ENCODE results near the gene PAIP2B.

The PAIP2B gene

GRCh38 chr2:71216501-71216900 is 10.4 kb downstream of the PAIP2B start:
- Histone ChIP-seq H3K79me2 (ENCODE audit: insufficient read depth, low read length) (no peaks in the 10 kb centered on the region), H3K4me3 (ENCODE audit: low read depth in 1 of 2, low read length in 2 of 2) (no peak overlapping the region), H3K4me1 (ENCODE audit: insufficient read depth, low read length) (no peaks in the 10 kb centered on the region), H3K27ac (ENCODE audit: low read length) (no peak overlapping the region), H2AFZ (ENCODE audit: low read depth, low read length) (no peak overlapping the region), H3K36me3 (ENCODE audit: insufficient read depth, low read length) (no peaks in the 10 kb centered on the region), H3K4me2 (ENCODE audit: insufficient read depth, low read length) (no peak overlapping the region), H3K9me3 (ENCODE audit: insufficient read depth, low read length, severe bottlenecking) (no peaks in the 10 kb centered on the region), H4K20me1 (ENCODE audit: insufficient read depth, low read length) (no peaks in the 10 kb centered on the region), H3K27me3 (ENCODE audit: insufficient read depth, low read length, poor library complexity) (peaks cover 7% of the 10 kb centered on the region), H3K9ac (ENCODE audit: low read depth, low read length) (no peak overlapping the region)
- DNase-seq (no peak), ATAC-seq (ENCODE audit: insufficient read depth, low read depth) (no peak)
- TF ChIP-seq EZH2 (IDR thresholded peaks at IDR 0.05; ENCODE audit: borderline replicate concordance, low read depth, low read length, severe bottlenecking) (no peak), CTCF (IDR thresholded peaks at IDR 0.05; ENCODE audit: borderline replicate concordance, extremely low read depth, low read length, poor library complexity, severe bottlenecking) (no peak)

DNA sequence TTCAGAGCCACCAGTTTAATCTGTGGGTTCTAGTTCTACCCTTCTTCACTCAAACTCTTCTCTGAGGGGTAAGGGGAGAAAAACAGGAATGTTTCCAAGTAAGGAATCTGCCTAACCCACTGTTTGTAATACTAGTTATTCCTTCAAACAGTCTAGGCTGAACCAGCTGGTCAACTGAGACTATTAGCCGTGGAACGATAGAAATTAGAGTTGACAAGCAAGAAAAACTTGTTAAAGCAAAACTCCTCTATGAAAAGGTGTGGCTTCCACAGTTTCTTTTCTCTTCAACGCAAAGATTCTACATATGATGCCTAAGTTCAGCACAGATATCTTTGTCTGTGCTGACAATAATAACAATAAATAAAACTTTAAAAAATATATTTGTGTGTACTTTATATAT is 11.5 kb downstream of the PAIP2B start:
- H3K4me1 ChIP-seq (ENCODE audit: insufficient read depth, low read length): no peaks in the 10 kb centered on the region
- no peak for TF ChIP-seq EZH2 (IDR thresholded peaks at IDR 0.05; ENCODE audit: borderline replicate concordance, low read depth, low read length, severe bottlenecking)
- no peak for TF ChIP-seq CTCF (IDR thresholded peaks at IDR 0.05; ENCODE audit: borderline replicate concordance, extremely low read depth, low read length, poor library complexity, severe bottlenecking)
- no peak overlapping the region for H3K27ac ChIP-seq (ENCODE audit: low read length)
- no peak for ATAC-seq (ENCODE audit: insufficient read depth, low read depth)
- no peaks in the 10 kb centered on the region for H3K9me3 ChIP-seq (ENCODE audit: insufficient read depth, low read length, severe bottlenecking)
- H3K79me2 ChIP-seq (ENCODE audit: insufficient read depth, low read length): no peaks in the 10 kb centered on the region
- H3K9ac ChIP-seq (ENCODE audit: low read depth, low read length): no peak overlapping the region
- H3K27me3 ChIP-seq (ENCODE audit: insufficient read depth, low read length, poor library complexity): peaks cover 7% of the 10 kb centered on the region
- no peak for DNase-seq
- H3K4me2 ChIP-seq (ENCODE audit: insufficient read depth, low read length): no peak overlapping the region
- no peaks in the 10 kb centered on the region for H3K36me3 ChIP-seq (ENCODE audit: insufficient read depth, low read length)
- H3K4me3 ChIP-seq (ENCODE audit: low read depth in 1 of 2, low read length in 2 of 2): no peak overlapping the region
- no peak overlapping the region for H2AFZ ChIP-seq (ENCODE audit: low read depth, low read length)
- H4K20me1 ChIP-seq (ENCODE audit: insufficient read depth, low read length): no peaks in the 10 kb centered on the region

GRCh38 chr2:71212336-71212735 is 14.6 kb downstream of the PAIP2B start:
- no peak overlapping the region for H2AFZ ChIP-seq (ENCODE audit: low read depth, low read length)
- H3K9ac ChIP-seq (ENCODE audit: low read depth, low read length): no peak overlapping the region
- peaks cover 20% of the 10 kb centered on the region for H3K27me3 ChIP-seq (ENCODE audit: insufficient read depth, low read length, poor library complexity)
- H3K36me3 ChIP-seq (ENCODE audit: insufficient read depth, low read length): no peaks in the 10 kb centered on the region
- DNase-seq (no peak), ATAC-seq (ENCODE audit: insufficient read depth, low read depth) (no peak)
- no peak overlapping the region for H3K4me3 ChIP-seq (ENCODE audit: low read depth in 1 of 2, low read length in 2 of 2)
- H3K27ac ChIP-seq (ENCODE audit: low read length): no peak overlapping the region
- H4K20me1 ChIP-seq (ENCODE audit: insufficient read depth, low read length): no peaks in the 10 kb centered on the region
- TF ChIP-seq EZH2 (IDR thresholded peaks at IDR 0.05; ENCODE audit: borderline replicate concordance, low read depth, low read length, severe bottlenecking) (no peak), CTCF (IDR thresholded peaks at IDR 0.05; ENCODE audit: borderline replicate concordance, extremely low read depth, low read length, poor library complexity, severe bottlenecking) (no peak)
- no peaks in the 10 kb centered on the region for H3K79me2 ChIP-seq (ENCODE audit: insufficient read depth, low read length)
- no peaks in the 10 kb centered on the region for H3K4me1 ChIP-seq (ENCODE audit: insufficient read depth, low read length)
- no peaks in the 10 kb centered on the region for H3K9me3 ChIP-seq (ENCODE audit: insufficient read depth, low read length, severe bottlenecking)
- no peak overlapping the region for H3K4me2 ChIP-seq (ENCODE audit: insufficient read depth, low read length)

GRCh38 chr2:71210292-71210691 is 16.6 kb downstream of the PAIP2B start:
- Histone ChIP-seq H4K20me1 (ENCODE audit: insufficient read depth, low read length) (no peaks in the 10 kb centered on the region), H3K4me1 (ENCODE audit: insufficient read depth, low read length) (no peaks in the 10 kb centered on the region), H3K36me3 (ENCODE audit: insufficient read depth, low read length) (no peaks in the 10 kb centered on the region), H3K79me2 (ENCODE audit: insufficient read depth, low read length) (no peaks in the 10 kb centered on the region), H3K9ac (ENCODE audit: low read depth, low read length) (no peak overlapping the region), H3K4me3 (ENCODE audit: low read depth in 1 of 2, low read length in 2 of 2) (no peak overlapping the region), H2AFZ (ENCODE audit: low read depth, low read length) (no peak overlapping the region), H3K4me2 (ENCODE audit: insufficient read depth, low read length) (no peak overlapping the region), H3K27me3 (ENCODE audit: insufficient read depth, low read length, poor library complexity) (peaks cover 34% of the 10 kb centered on the region), H3K9me3 (ENCODE audit: insufficient read depth, low read length, severe bottlenecking) (no peaks in the 10 kb centered on the region), H3K27ac (ENCODE audit: low read length) (no peak overlapping the region)
- no peak for TF ChIP-seq CTCF (IDR thresholded peaks at IDR 0.05; ENCODE audit: borderline replicate concordance, extremely low read depth, low read length, poor library complexity, severe bottlenecking)
- TF ChIP-seq EZH2 (IDR thresholded peaks at IDR 0.05; ENCODE audit: borderline replicate concordance, low read depth, low read length, severe bottlenecking): no peak
- ATAC-seq (ENCODE audit: insufficient read depth, low read depth): no peak
- DNase-seq: no peak
